ENCODE data around the gene ALAS1.

Gene ALAS1

DNA sequence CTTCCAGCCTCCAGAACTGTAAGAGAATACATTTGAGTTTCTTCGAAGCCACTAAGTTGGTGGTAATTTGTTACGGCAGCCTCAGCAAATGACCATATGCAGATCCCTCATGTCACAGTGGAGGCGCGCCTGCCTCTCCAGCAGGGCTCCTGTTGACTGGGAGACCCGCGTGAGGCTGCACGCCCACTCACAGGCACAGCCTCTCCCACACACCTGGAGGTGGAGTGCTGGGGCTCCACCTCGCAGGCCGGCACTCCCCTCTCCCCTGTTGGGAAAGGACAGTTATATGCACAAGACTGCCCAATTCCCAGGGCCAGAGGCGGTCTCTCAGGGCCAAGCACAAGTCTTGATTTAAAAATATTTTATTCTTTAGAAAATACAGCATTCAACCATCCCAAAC is 30.3 kb downstream of the ALAS1 start:
- H3K4me3 ChIP-seq (ENCODE audit: low read depth, low read length), result no peak overlapping the region
- no peak for DNase-seq (ENCODE audit: low read depth, low spot score)
- CTCF ChIA-PET, result interaction anchor here (5.1 to 14.4 kb wide), 2 partner anchors 10 to 111 kb away, joined by 50 to 336 read pairs; partner anchors contain the start of gene TLR9
- TF ChIP-seq, protein P1, sequence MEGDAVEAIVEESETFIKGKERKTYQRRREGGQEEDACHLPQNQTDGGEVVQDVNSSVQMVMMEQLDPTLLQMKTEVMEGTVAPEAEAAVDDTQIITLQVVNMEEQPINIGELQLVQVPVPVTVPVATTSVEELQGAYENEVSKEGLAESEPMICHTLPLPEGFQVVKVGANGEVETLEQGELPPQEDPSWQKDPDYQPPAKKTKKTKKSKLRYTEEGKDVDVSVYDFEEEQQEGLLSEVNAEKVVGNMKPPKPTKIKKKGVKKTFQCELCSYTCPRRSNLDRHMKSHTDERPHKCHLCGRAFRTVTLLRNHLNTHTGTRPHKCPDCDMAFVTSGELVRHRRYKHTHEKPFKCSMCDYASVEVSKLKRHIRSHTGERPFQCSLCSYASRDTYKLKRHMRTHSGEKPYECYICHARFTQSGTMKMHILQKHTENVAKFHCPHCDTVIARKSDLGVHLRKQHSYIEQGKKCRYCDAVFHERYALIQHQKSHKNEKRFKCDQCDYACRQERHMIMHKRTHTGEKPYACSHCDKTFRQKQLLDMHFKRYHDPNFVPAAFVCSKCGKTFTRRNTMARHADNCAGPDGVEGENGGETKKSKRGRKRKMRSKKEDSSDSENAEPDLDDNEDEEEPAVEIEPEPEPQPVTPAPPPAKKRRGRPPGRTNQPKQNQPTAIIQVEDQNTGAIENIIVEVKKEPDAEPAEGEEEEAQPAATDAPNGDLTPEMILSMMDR (IDR thresholded peaks at IDR 0.05; ENCODE audit: insufficient read depth, low read length, missing control alignments), result no peak
- POLR2A ChIA-PET, result no interaction called here

DNA sequence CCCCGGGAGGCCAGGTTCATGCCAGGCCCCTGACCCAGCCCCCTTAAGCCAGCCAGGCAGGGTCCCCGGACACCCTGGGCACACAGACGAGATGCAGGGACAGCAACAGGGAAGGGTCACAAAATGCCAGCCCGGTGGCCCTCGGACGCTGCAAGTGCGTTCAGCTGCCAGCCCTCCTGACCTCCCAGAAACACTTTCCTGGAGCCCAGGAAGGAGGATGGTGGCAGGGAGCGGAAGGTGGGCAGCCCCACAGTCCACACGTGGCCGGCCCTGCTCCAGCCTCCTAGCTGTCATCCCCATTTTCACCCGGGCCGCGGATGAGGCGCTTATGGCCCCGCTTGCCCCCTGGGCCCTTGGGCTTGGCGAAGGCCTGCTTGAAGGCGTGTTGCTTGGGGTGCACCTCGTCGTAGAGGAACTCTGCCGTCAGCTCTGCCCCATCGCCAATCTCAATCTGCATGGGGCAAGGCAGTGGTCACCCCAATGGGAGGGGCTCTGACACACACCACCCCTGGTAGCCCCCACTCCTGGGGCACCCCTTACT is 30.9 kb downstream of the ALAS1 start:
- ChIA-PET POLR2A (no interaction called here), CTCF (interaction anchor here (1.0 to 14.4 kb wide), 3 partner anchors 10 to 110 kb away, joined by 3 to 336 read pairs (median 50); partner anchors contain the start of gene TLR9)
- DNase-seq (ENCODE audit: low read depth, low spot score), result no peak
- no peak overlapping the region for H3K4me3 ChIP-seq (ENCODE audit: low read depth, low read length)
- TF ChIP-seq, protein P1 (IDR thresholded peaks at IDR 0.05; ENCODE audit: insufficient read depth, low read length, missing control alignments), result no peak

DNA sequence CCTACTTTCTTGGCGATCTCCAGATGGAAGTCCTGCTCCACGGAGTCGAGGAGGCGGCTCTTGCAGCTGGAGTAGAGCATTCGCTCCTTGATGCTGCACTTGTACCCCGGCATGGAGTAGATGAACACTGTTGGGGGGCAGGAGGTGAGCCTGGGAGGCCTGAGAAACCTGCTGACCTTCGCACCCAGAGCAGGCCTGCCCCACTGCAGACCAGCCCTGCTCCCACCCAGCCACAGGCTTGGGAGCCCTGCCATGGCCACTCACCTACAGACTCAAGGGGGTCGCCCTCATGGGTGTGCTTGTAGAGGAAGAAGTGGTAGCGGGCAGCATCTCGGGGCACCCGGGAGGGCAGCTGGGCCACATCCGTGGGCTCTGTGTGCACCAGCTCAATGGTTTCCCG is 31.7 kb downstream of the ALAS1 start:
- no peak for DNase-seq (ENCODE audit: low read depth, low spot score)
- TF ChIP-seq, protein P1 (IDR thresholded peaks at IDR 0.05; ENCODE audit: insufficient read depth, low read length, missing control alignments), result no peak
- ChIA-PET POLR2A (no interaction called here), CTCF (interaction anchor here (1.0 to 14.4 kb wide), 3 partner anchors 11 to 109 kb away, joined by 3 to 336 read pairs (median 50); partner anchors contain the start of gene TLR9)
- H3K4me3 ChIP-seq (ENCODE audit: low read depth, low read length), result no peak overlapping the region

DNA sequence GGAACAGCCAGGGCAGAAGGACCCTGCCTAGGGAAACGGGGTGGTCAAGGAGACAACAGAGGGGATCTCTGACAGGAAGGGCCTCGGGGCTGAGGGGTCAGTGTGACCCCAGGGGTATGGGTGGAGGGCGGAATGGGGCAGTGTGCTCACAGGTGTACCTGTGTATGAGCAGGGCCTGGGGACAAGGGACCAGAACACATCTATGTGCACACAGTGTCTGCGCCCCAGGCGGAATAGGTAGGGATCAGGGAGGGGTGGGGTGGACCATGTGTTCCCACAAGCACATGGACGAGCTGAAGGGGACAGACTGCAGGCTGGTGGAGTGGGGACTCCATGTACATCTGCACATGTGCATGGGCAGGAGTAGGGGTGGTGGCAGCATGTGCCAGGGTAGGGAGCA is 32.5 kb downstream of the ALAS1 start:
- H3K4me3 ChIP-seq (ENCODE audit: low read depth, low read length), result no peak overlapping the region
- TF ChIP-seq, protein P1 (IDR thresholded peaks at IDR 0.05; ENCODE audit: insufficient read depth, low read length, missing control alignments), result no peak
- ChIA-PET POLR2A (no interaction called here), CTCF (interaction anchor here (0.7 to 14.4 kb wide), 9 partner anchors 10 to 217 kb away, joined by 3 to 336 read pairs (median 5); partner anchors contain the start of gene TLR9)
- DNase-seq (ENCODE audit: low read depth, low spot score), result no peak

DNA sequence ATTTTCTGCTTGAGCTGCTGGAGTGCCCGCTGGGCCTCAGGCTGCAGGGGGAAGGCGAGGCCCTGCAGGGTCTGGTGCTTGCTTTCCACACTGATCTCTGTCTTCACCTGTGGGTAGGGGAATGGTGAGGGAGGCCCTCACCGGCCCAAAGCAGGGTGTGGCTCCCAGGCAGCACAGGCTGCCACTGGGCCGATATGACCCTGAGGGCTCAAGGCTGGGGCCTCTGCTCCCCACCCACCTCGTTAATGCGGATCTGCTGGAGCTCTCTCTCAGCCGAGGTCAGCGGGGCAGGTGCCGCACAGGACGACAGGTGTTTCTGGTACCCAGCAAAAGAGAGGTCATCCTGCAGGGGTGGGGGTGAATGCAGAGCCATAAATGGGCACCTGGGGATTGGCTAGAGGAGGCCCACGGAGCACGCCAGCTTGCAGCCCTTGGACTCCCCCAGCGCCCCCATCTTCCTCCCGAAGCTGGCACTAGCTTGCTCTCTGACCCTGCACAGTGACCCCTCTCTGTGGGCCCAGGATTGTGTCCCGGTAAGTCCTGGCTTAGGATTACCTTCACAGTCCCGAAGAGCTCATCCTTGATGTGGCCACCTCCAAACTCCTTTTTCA is 33.0 kb downstream of the ALAS1 start:
- POLR2A ChIA-PET, result interaction anchor here (0.7 kb wide), 1 partner anchor 54 kb away, joined by 3 read pairs; no protein-coding TSS in a partner anchor
- CTCF ChIA-PET, result interaction anchor here (0.7 to 14.4 kb wide), 12 partner anchors 9 to 216 kb away, joined by 3 to 336 read pairs (median 4); partner anchors contain the start of gene TLR9

More for the DNA sequence above, 33.0 kb downstream of the ALAS1 start:
- no peak overlapping the region for H3K4me3 ChIP-seq (ENCODE audit: low read depth, low read length)
- TF ChIP-seq, protein P1 (IDR thresholded peaks at IDR 0.05; ENCODE audit: insufficient read depth, low read length, missing control alignments), result no peak
- DNase-seq (ENCODE audit: low read depth, low spot score), result no peak

All from AG04449 (cell line).